Astrocyte of the spinal cord (primary cell): ENCODE data around the gene MTREX.

Experiments used
- DNase-seq: peaks from one replicate; pipeline ENCODE4 v3.0.0; 2011; ENCODE audit warnings: low read depth, low spot score
- H3K4me3 ChIP-seq: 2 replicates; pipeline ENCODE4 v1.5.1; 2011; ENCODE audit warnings: low read depth, mild to moderate bottlenecking, low read length, moderate library complexity
- in situ Hi-C: cut with HindIII; loops from 2 replicates; pipeline ENCODE4 v1.10.0; 2017; ENCODE audit warnings: low sequenced_read_pairs
- TF ChIP-seq, protein P1 (sequence below): IDR thresholded peaks from 2 replicates; pipeline ENCODE4 v1.5.1; 2012; ENCODE audit warnings: low read depth, mild to moderate bottlenecking, low read length, inconsistent platforms

The MTREX gene

DNA sequence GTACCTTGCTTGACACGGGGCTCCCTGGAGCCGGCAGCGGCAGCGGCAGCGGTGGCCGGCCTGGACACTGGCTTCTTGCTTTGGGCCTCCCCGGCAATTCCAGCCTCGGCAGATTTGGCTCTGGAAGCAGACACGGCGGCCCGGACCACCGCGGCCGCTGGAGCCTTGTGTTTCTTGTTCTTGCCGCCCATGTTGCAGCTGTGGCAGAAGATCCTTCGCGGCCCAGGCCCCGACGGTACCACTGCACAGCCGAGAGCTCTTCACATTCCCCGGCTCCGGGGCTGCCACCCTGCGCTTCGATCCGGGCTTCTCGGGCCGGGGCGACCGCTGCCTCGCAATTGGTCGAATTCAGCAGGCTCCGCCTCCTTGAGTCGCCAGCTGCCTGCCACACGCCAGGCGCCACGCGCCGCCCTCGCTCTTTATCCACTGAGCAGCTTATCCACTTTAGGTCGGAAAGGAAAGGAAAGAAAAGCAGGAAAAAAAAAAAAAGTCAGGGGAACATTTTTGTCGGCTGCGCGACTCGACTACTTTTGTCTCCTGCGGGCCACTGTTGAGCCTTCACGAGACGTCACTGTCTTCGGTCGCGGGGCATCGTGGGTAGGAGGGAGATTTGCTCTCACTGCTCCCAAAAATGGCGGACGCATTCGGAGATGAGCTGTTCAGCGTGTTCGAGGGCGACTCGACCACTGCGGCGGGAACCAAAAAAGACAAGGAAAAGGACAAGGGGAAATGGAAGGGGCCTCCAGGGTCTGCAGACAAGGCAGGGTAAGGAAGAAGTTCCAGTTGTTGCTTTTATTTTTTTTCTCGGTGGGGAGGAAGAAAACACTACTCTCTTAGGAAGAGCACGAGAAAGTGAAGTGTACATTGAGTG is at the start of gene MTREX, which contains the start of gene DHX29:
TSS of gene MTREX (plus strand) at position 607 of the 871 bp plus-strand sequence. CDS start at position 632, 25 bp downstream.
TSS of gene DHX29 (minus strand) at position 312 of the 871 bp plus-strand sequence. CDS start at position 191, 121 bp downstream.
- DNase-seq = peak; percentile 95
- in situ Hi-C loops = no loop called here
- peak within 1 kb of the TSS; percentile 71 for H3K4me3 ChIP-seq
- TF ChIP-seq, protein P1, sequence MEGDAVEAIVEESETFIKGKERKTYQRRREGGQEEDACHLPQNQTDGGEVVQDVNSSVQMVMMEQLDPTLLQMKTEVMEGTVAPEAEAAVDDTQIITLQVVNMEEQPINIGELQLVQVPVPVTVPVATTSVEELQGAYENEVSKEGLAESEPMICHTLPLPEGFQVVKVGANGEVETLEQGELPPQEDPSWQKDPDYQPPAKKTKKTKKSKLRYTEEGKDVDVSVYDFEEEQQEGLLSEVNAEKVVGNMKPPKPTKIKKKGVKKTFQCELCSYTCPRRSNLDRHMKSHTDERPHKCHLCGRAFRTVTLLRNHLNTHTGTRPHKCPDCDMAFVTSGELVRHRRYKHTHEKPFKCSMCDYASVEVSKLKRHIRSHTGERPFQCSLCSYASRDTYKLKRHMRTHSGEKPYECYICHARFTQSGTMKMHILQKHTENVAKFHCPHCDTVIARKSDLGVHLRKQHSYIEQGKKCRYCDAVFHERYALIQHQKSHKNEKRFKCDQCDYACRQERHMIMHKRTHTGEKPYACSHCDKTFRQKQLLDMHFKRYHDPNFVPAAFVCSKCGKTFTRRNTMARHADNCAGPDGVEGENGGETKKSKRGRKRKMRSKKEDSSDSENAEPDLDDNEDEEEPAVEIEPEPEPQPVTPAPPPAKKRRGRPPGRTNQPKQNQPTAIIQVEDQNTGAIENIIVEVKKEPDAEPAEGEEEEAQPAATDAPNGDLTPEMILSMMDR = no peak

DNA sequence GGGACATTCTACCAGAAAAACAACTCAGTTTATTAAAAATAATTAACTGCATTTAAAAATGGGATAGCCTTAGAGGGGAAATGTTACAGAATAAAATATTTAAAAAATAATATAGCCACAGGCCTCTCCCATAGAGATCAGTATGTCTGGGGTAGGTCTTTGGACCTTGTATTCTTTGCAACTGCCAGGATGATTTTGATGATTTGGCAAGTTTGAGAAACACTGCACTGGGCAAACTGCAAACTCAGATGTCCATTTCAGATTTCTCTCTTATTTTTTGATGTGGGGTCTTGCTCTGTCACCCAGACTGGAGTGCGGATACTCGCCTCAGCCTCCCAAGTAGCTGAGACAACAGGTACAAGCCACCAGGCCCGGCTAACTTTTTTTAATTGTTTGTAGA is 49.5 kb upstream of the MTREX start:
- no peak for DNase-seq
- TF ChIP-seq, protein P1 = no peak
- H3K4me3 ChIP-seq = no peak overlapping the region
- in situ Hi-C loops = no loop called here

DNA sequence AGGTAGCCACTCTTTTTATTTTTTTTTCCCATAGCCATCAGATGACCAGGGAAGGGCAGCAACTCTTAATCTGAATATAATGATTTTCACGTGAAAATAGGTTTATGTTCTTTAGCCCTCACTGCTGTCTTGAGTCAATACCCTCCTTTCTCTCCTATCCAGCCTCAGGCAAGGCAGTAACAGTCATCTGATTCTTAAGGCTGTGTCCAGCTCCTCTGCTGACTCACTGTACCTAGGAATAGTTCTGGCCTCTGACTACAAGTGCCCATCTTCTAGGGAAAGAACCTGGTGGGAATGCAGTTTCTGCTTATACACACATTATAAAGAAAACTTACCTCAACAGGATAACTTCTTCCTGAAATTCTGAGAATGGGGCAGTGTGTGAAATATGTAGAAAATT is 31.0 kb upstream of the MTREX start:
- no peak for DNase-seq
- TF ChIP-seq, protein P1 = no peak
- no peak overlapping the region for H3K4me3 ChIP-seq
- in situ Hi-C loops = no loop called here

DNA sequence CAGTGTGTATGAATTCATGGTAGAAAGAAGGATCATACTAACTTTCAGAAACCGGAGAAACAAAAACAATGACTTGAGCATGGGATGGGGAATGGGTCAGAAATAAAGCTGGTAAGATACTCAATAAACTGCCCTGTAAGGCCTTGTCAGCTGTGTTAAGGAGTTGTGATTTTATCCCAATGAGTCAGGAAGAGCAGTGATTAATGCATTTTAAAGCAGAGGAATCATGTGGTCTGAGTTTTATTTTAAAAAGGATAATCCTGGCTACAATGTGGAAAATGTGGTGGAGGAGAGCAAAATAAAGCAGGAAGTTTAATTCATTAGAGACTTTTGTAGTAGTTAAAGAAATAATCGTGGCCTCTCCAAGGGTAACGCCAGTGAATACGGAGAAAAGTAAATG is 29.0 kb upstream of the MTREX start:
- TF ChIP-seq, protein P1 = no peak
- peak; percentile 9 for DNase-seq
- no peak overlapping the region for H3K4me3 ChIP-seq
- in situ Hi-C loops = no loop called here

DNA sequence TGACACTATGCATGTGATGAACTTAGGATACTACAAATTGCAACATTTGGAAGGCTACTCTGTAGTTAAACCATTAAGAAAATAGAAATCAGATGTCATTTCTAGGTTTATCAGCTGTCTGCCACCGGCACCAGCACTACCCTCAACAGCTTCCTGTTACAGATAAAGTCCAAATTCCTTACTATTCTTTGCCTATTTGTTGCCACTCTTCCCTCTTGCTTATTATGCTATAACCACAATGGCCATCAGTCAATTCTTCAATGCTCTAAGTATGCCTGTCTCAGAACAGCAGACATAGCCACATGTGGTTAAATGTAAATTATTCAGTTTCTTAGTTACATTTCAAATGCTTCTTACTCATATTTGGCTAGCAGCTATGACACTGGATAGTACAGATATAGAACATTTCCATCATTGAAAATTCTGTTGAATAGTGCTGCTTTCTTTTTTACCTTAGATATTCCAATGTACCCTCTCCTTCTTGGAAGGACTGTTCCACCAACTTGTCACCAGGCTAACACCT is 21.3 kb upstream of the MTREX start:
- no peak overlapping the region for H3K4me3 ChIP-seq
- TF ChIP-seq, protein P1 = no peak
- DNase-seq = no peak
- in situ Hi-C loops = no loop called here

DNA sequence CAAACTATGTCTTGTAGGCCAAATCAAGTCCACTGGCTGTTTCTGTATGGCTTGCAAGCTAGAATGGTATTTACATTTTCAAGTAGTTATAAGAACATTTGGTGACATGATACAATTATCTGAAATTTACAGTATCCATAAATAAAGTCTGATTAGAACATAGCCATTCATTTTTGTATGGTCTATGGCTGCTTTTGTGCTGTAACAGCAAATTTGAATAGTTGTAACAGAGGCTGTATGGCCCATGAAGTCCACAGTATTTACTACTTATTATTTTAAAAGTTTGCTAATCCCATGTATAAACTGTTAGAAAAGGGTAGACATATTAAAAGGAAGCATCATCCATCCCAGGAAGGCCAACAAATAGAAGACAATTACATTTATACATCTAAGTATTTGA is 18.0 kb upstream of the MTREX start:
- in situ Hi-C loops = no loop called here
- TF ChIP-seq, protein P1 = no peak
- no peak overlapping the region for H3K4me3 ChIP-seq
- DNase-seq = no peak
